Breast epithelium (tissue), 4 donors: ENCODE data around the gene CBLN2. TPM values are rescaled to one million over a fixed set of nuclear protein-coding genes. Genes with fewer than 3 reads are reported as not detected.

ENCODE experiments used
- DNase-seq, 2 donors: peaks; one replicate each; pipeline ENCODE4 v3.0.0-alpha.2; 2019; ENCODE audit warnings: low spot score in 2 of 2
- H3K27ac ChIP-seq, 2 donors: fragments of 200-600 bp; sonication (generic) in 1 of 2; one replicate each; pipeline ENCODE4 v1.5.1; 2016 to 2019; ENCODE audit warnings: mild to moderate bottlenecking in 1 of 2
- H3K27me3 ChIP-seq, 2 donors: fragments of 200-600 bp; sonication (generic) in 1 of 2; one replicate each; pipeline versions ENCODE4 v1.5.1 to v1.6.0; 2017 to 2019; ENCODE audit warnings: control low read depth in 1 of 2, mild to moderate bottlenecking in 1 of 2
- H3K36me3 ChIP-seq: fragments of 200-600 bp; one replicate; pipeline ENCODE4 v1.5.1; 2019
- H3K4me1 ChIP-seq, 2 donors: fragments of 200-600 bp; sonication (generic); one replicate each; pipeline ENCODE4 v1.5.1; 2016 to 2019; ENCODE audit warnings: control low read depth in 1 of 2
- H3K4me3 ChIP-seq, 3 donors: fragments of 200-600 bp; sonication (generic); 1 replicate in 2 of 3; 2 replicates in 1 of 3; pipeline ENCODE4 v1.5.1; 2016 to 2019; ENCODE audit warnings: mild to moderate bottlenecking in 3 of 3, moderate library complexity in 2 of 3
- H3K9me3 ChIP-seq, 2 donors: fragments of 200-600 bp; sonication (generic) in 1 of 2; one replicate each; pipeline ENCODE4 v1.5.1; 2016 to 2019; ENCODE audit warnings: control low read depth in 1 of 2
- CTCF ChIP-seq, 3 donors: fragments of 450-650 bp; IDR thresholded peaks; one replicate each; pipeline ENCODE4 v1.5.1; 2016 to 2017; ENCODE audit warnings: antibody characterized with exemption in 3 of 3, mild to moderate bottlenecking in 3 of 3, moderate library complexity in 3 of 3
- POLR2A ChIP-seq: fragments of 450-650 bp; IDR thresholded peaks from one replicate; pipeline ENCODE4 v1.6.1; 2016; ENCODE audit warnings: antibody characterized with exemption, mild to moderate bottlenecking, moderate library complexity
- POLR2AphosphoS5 ChIP-seq, 3 donors: sonication (generic); formaldehyde crosslinking; IDR thresholded peaks; one replicate each; pipeline ENCODE4 v1.6.1; 2017; ENCODE audit warnings: antibody characterized with exemption in 3 of 3
- intact Hi-C: fragments of 100-400 bp; cut with DNase I; formaldehyde crosslinking; loops from one replicate; pipeline ENCODE4 v1.15.1; 2023; ENCODE audit warnings: low total_unique reads
- total RNA-seq, 3 donors: library from RNA; depleted of rRNA; stranded (reverse); fragments of >200 nt; gene quantifications; one replicate each; pipeline ENCODE4 v1.1.0, GENCODE V29; 2016

Gene CBLN2
- total RNA-seq, 3 donors from 2014 or later: 0.15 TPM; not detected in 2

GRCh38 chr18:72566290-72566689 lies 22.1 kb upstream of the CBLN2 start:
- intact Hi-C loops: loop anchor here (10.0 kb wide), 1 partner anchor 831 kb away; no protein-coding TSS in a partner anchor
- Histone ChIP-seq H3K4me1 (no peaks in the 10 kb centered on the region), H3K27me3 (peaks cover 0 to 4% of the 10 kb centered on the region in 2 donors), H3K36me3 (no peaks in the 10 kb centered on the region), H3K4me3 (no peak overlapping the region), H3K9me3 (no peaks in the 10 kb centered on the region), H3K27ac (no peak overlapping the region)
- no peak for DNase-seq
- no peak for TF ChIP-seq CTCF (IDR thresholded peaks at IDR 0.05)
- TF ChIP-seq POLR2AphosphoS5 (IDR thresholded peaks at IDR 0.05): no peak
- no peak for TF ChIP-seq POLR2A

GRCh38 chr18:72555968-72556367 lies 11.8 kb upstream of the CBLN2 start:
- TF ChIP-seq POLR2AphosphoS5 (IDR thresholded peaks at IDR 0.05): no peak
- Histone ChIP-seq H3K4me1 (no peaks in the 10 kb centered on the region), H3K4me3 (no peak overlapping the region), H3K27me3 (no peaks in the 10 kb centered on the region), H3K9me3 (no peaks in the 10 kb centered on the region), H3K27ac (no peak overlapping the region), H3K36me3 (no peaks in the 10 kb centered on the region)
- intact Hi-C loops: no loop called here
- DNase-seq: no peak

GRCh38 chr18:72555101-72555500 lies 11.0 kb upstream of the CBLN2 start:
- H3K4me3 ChIP-seq: no peak overlapping the region
- no peak for DNase-seq
- no peaks in the 10 kb centered on the region for H3K27me3 ChIP-seq
- H3K9me3 ChIP-seq: no peaks in the 10 kb centered on the region
- no peak for TF ChIP-seq CTCF (IDR thresholded peaks at IDR 0.05)
- TF ChIP-seq POLR2A: no peak
- TF ChIP-seq POLR2AphosphoS5 (IDR thresholded peaks at IDR 0.05): no peak
- no peaks in the 10 kb centered on the region for H3K4me1 ChIP-seq
- no peak overlapping the region for H3K27ac ChIP-seq
- no peaks in the 10 kb centered on the region for H3K36me3 ChIP-seq
- intact Hi-C loops: no loop called here

- Histone ChIP-seq H3K36me3 (no peaks in the 10 kb centered on the region), H3K27me3 (peaks cover 6 to 53% of the 10 kb centered on the region in 2 donors), H3K9me3 (no peaks in the 10 kb centered on the region), H3K27ac (no peak overlapping the region), H3K4me3 (peak overlapping the region in 2 of 3 donors; percentile 39 to 61), H3K4me1 (peaks cover 0 to 11% of the 10 kb centered on the region in 2 donors)
- intact Hi-C loops: no loop called here
- TF ChIP-seq POLR2AphosphoS5 (IDR thresholded peaks at IDR 0.05) (no peak), POLR2A (no peak), CTCF (IDR thresholded peaks at IDR 0.05) (no peak)
- no peak for DNase-seq
Observed at GRCh38 chr18:72543357-72544055, 636 bp downstream of the CBLN2 start.

DNA sequence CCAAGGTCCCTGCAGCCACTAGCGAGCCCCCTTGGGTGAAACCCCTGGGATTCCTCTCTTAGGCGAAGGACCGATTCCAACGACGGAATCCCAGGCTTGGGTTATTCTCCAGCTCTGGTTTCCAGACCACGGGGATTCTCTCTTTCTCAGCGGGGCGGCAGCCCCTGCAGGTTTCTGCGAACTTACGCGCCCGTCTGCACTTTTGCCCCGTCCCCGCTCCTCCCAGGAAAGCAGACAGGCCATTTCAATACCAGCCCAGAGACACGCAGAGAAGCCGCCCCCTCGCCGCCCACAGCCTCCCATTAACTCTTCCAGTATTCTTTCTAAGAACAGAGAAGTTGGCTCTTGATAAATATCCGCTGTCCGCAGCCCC lies 1.2 kb downstream of the CBLN2 start:
- Histone ChIP-seq H3K27ac (no peak overlapping the region), H3K4me1 (peaks cover 0 to 11% of the 10 kb centered on the region in 2 donors), H3K4me3 (peak overlapping the region in 2 of 3 donors; percentile 39 to 61), H3K36me3 (no peaks in the 10 kb centered on the region), H3K9me3 (no peaks in the 10 kb centered on the region), H3K27me3 (peaks cover 6 to 59% of the 10 kb centered on the region in 2 donors)
- intact Hi-C loops: no loop called here
- no peak for TF ChIP-seq CTCF (IDR thresholded peaks at IDR 0.05)
- TF ChIP-seq POLR2A: no peak
- no peak for TF ChIP-seq POLR2AphosphoS5 (IDR thresholded peaks at IDR 0.05)
- DNase-seq: no peak
